Liver (tissue), 9 donors: ENCODE measurements around the gene KRT77. TPM values are rescaled to one million over a fixed set of nuclear protein-coding genes. Genes with fewer than 3 reads are reported as not detected.

Experiments used
- DNase-seq: peaks from one replicate; pipeline ENCODE4 v3.0.0-alpha.2; 2017; ENCODE audit warnings: low spot score
- H3K27ac ChIP-seq, 2 donors: one replicate each; pipeline ENCODE4 v1.7.0; 2013; ENCODE audit warnings: inconsistent platforms in 2 of 2, low read length in 2 of 2, control low read depth in 1 of 2, low read depth in 1 of 2, mild to moderate bottlenecking in 1 of 2
- H3K27me3 ChIP-seq, 4 donors: one replicate each; pipeline versions ENCODE4 v1.6.1 to v1.7.0; 2013; ENCODE audit warnings: low read length in 3 of 4, inconsistent platforms in 1 of 4, mild to moderate bottlenecking in 1 of 4, moderate library complexity in 1 of 4; ENCODE audit not compliant: control insufficient read depth in 4 of 4, insufficient read depth in 4 of 4
- H3K36me3 ChIP-seq, 4 donors: one replicate each; pipeline versions ENCODE4 v1.6.1 to v1.7.0; 2013; ENCODE audit warnings: low read length in 3 of 4, mild to moderate bottlenecking in 3 of 4, low read depth in 1 of 4, moderate library complexity in 1 of 4; ENCODE audit not compliant: control insufficient read depth in 4 of 4, insufficient read depth in 3 of 4
- H3K4me1 ChIP-seq, 4 donors: one replicate each; pipeline versions ENCODE4 v1.6.1 to v1.7.0; 2013; ENCODE audit warnings: low read length in 3 of 4, mild to moderate bottlenecking in 3 of 4, moderate library complexity in 1 of 4; ENCODE audit not compliant: control insufficient read depth in 4 of 4, insufficient read depth in 4 of 4
- H3K4me3 ChIP-seq, 3 donors: one replicate each; pipeline versions ENCODE4 v1.6.1 to v1.7.0; 2013; ENCODE audit warnings: low read length in 3 of 3, control low read depth in 1 of 3, low read depth in 1 of 3, mild to moderate bottlenecking in 1 of 3
- H3K9ac ChIP-seq, 2 donors: one replicate each; pipeline ENCODE4 v1.7.0; 2013; ENCODE audit warnings: low read length in 2 of 2, mild to moderate bottlenecking in 2 of 2, moderate library complexity in 2 of 2, control low read depth in 1 of 2, low read depth in 1 of 2
- H3K9me3 ChIP-seq, 4 donors: one replicate each; pipeline versions ENCODE4 v1.6.1 to v1.7.0; 2013; ENCODE audit warnings: low read length in 3 of 4; ENCODE audit not compliant: control insufficient read depth in 4 of 4
- ATF3 ChIP-seq: IDR thresholded peaks from 2 replicates; pipeline ENCODE4 v1.6.1; 2016; ENCODE audit warnings: antibody characterized with exemption
- CTCF ChIP-seq: fragments of 150-350 bp; IDR thresholded peaks from 2 replicates; pipeline ENCODE4 v1.5.1; 2017; ENCODE audit warnings: improper control_type of control experiment, low read depth, low read length; ENCODE audit not compliant: missing input control
- FOXA1 ChIP-seq: IDR thresholded peaks from 2 replicates; pipeline ENCODE4 v1.6.1; 2016; ENCODE audit warnings: antibody characterized with exemption
- GABPA ChIP-seq, 2 donors: IDR thresholded peaks in 1 of 2; conservative IDR thresholded peaks in 1 of 2; 2 replicates each; pipeline ENCODE4 v1.6.1; 2016; ENCODE audit warnings: antibody characterized with exemption in 2 of 2, mild to moderate bottlenecking in 1 of 2, moderate library complexity in 1 of 2
- HNF4A ChIP-seq, 2 donors: conservative IDR thresholded peaks; 2 replicates each; pipeline ENCODE4 v1.6.1; 2016; ENCODE audit warnings: antibody characterized with exemption in 2 of 2, mild to moderate bottlenecking in 2 of 2
- HNF4G ChIP-seq: IDR thresholded peaks from 2 replicates; pipeline ENCODE4 v1.6.1; 2016; ENCODE audit warnings: antibody characterized with exemption
- RXRA ChIP-seq, 2 donors: IDR thresholded peaks; 2 replicates each; pipeline ENCODE4 v1.6.1; 2017 to 2018; ENCODE audit warnings: antibody characterized with exemption in 2 of 2, mild to moderate bottlenecking in 1 of 2
- TAF1 ChIP-seq: conservative IDR thresholded peaks from 2 replicates; pipeline ENCODE4 v1.6.1; 2016; ENCODE audit warnings: antibody characterized with exemption, mild to moderate bottlenecking
- YY1 ChIP-seq: IDR thresholded peaks from 2 replicates; pipeline ENCODE4 v1.6.1; 2016; ENCODE audit warnings: antibody characterized with exemption, mild to moderate bottlenecking
- WGBS: extraction: QIAGEN DNeasy Blood & Tissue Kit; methylation state at CpG from one replicate; pipeline ENCODE4 v1.1.7; 2013; 5-methylcytosine and 5-hydroxymethylcytosine counted together
- polyA plus RNA-seq, 2 donors: library from polyadenylated mRNA; stranded (reverse) in 1 of 2; unstranded in 1 of 2; fragments of 200-250 nt in 1 of 2; fragments of >200 nt in 1 of 2; fragmentation: Nextera tagmentation in 1 of 2; extraction: Ambion mirVana in 1 of 2; gene quantifications; one replicate each; pipeline versions ENCODE4 v1.2.1 to v1.2.3, GENCODE V29; 2013 to 2015
- total RNA-seq, 2 donors: library from RNA; depleted of rRNA; stranded (reverse); fragments of >200 nt; gene quantifications; one replicate each; pipeline ENCODE4 v1.2.3, GENCODE V29; 2014
- TF ChIP-seq, protein P1 (sequence below): IDR thresholded peaks from 2 replicates; pipeline ENCODE4 v1.6.1; 2016; ENCODE audit warnings: antibody characterized with exemption
- TF ChIP-seq, protein P2 (sequence below): IDR thresholded peaks from 2 replicates; pipeline ENCODE4 v1.6.1; 2016; ENCODE audit warnings: antibody characterized with exemption, mild to moderate bottlenecking
- donor health status: healthy.
- donor health status: healthy.
- donor health status: healthy.
- donor health status: healthy.
- donor health status: healthy.

KRT77 gene
- total and polyA plus RNA-seq, 4 donors, result not detected

DNA sequence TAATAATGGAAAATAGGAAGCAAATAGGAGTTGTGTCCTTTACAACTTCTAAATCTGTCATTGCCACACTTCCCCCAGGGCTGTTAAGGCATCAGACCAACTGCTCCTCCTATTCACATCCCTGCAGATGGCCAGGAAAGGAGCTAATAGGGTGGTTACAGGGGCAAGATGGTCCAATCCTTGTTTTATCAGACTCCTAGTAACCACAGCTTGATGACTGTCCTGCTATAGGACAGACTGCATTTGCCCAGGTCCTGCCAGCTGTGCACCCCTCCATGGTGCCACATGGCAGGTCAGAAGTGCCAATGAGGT lies 40.5 kb downstream of the KRT77 start:
- no peak overlapping the region for H3K9ac ChIP-seq
- H3K4me1 ChIP-seq, result no peaks in the 10 kb centered on the region
- H3K9me3 ChIP-seq, result no peaks in the 10 kb centered on the region
- H3K27ac ChIP-seq, result no peak overlapping the region
- H3K36me3 ChIP-seq, result no peaks in the 10 kb centered on the region
- no peak for DNase-seq
- no peak overlapping the region for H3K4me3 ChIP-seq
- no peak for TF ChIP-seq ATF3
- no peak for TF ChIP-seq TAF1
- peaks cover 0 to 2% (median 0%) of the 10 kb centered on the region in 4 donors for H3K27me3 ChIP-seq

DNA sequence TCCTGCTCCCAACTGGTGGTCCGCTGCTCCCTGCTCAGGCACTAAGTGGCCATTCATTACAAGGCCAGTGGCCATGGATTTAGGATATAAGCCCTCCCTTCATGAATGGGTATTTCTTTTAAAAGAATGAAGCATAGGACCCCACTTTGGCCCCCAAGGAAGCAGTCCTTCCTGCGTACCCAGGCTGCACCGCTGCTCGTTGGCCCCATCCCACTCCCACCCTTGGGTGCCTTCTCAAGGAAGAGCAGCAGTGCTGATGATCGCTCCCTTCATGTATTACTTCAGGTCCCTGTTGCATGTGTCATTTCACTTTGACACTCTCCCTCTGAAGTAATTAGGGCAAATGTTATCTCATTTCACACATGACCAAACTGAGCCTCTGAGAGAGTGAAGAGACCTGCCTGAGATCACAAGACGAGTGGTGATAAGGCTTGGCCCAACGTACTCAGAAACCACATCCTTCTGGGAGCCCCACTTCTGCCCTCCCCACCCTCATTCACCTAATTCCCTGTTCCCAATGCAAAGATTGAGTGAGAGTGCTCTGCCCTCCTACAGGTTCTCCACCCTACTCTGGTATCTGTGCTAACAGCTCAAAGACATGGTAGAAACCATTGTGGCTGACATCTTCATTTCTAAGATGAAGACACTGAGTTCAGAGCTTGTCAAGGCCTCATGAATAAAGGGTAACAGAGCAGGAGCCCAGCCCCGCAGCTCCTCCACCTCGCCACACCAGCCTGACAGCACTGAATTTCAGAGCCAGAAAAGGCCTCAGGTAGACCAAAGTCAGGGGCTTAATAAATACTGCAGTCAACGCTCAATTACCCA lies 41.0 kb downstream of the KRT77 start:
- TF ChIP-seq ATF3 (no peak), CTCF (no peak), GABPA (IDR thresholded peaks at IDR 0.05 in 1 of 2, conservative IDR thresholded peaks at IDR 0.05 in 1 of 2) (no peak), RXRA (IDR thresholded peaks at IDR 0.05) (no peak), HNF4A (conservative IDR thresholded peaks at IDR 0.05) (no peak), YY1 (no peak), TAF1 (no peak), HNF4G (no peak), FOXA1 (no peak)
- TF ChIP-seq, protein P1, sequence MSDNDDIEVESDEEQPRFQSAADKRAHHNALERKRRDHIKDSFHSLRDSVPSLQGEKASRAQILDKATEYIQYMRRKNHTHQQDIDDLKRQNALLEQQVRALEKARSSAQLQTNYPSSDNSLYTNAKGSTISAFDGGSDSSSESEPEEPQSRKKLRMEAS, result no peak
- TF ChIP-seq, protein P2, sequence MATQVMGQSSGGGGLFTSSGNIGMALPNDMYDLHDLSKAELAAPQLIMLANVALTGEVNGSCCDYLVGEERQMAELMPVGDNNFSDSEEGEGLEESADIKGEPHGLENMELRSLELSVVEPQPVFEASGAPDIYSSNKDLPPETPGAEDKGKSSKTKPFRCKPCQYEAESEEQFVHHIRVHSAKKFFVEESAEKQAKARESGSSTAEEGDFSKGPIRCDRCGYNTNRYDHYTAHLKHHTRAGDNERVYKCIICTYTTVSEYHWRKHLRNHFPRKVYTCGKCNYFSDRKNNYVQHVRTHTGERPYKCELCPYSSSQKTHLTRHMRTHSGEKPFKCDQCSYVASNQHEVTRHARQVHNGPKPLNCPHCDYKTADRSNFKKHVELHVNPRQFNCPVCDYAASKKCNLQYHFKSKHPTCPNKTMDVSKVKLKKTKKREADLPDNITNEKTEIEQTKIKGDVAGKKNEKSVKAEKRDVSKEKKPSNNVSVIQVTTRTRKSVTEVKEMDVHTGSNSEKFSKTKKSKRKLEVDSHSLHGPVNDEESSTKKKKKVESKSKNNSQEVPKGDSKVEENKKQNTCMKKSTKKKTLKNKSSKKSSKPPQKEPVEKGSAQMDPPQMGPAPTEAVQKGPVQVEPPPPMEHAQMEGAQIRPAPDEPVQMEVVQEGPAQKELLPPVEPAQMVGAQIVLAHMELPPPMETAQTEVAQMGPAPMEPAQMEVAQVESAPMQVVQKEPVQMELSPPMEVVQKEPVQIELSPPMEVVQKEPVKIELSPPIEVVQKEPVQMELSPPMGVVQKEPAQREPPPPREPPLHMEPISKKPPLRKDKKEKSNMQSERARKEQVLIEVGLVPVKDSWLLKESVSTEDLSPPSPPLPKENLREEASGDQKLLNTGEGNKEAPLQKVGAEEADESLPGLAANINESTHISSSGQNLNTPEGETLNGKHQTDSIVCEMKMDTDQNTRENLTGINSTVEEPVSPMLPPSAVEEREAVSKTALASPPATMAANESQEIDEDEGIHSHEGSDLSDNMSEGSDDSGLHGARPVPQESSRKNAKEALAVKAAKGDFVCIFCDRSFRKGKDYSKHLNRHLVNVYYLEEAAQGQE, result no peak
- 84% methylated on average over 10 of the region's 10 CpGs for WGBS
- Histone ChIP-seq H3K9me3 (no peaks in the 10 kb centered on the region), H3K4me1 (no peaks in the 10 kb centered on the region), H3K27ac (no peak overlapping the region), H3K27me3 (no peaks in the 10 kb centered on the region), H3K4me3 (no peak overlapping the region), H3K36me3 (no peaks in the 10 kb centered on the region), H3K9ac (no peak overlapping the region)
- DNase-seq, result peak; percentile 62
